Ramos (cell line): ENCODE results near the gene SESTD1.

Experiments
- in situ Hi-C: fragments of 300-500 bp; cut with MboI; formaldehyde crosslinking; loops from one replicate; pipeline ENCODE4 v1.14.3; 2022; ENCODE audit warnings: low sequenced_read_pairs; ENCODE audit not compliant: unreplicated experiment

The SESTD1 gene, protein sequence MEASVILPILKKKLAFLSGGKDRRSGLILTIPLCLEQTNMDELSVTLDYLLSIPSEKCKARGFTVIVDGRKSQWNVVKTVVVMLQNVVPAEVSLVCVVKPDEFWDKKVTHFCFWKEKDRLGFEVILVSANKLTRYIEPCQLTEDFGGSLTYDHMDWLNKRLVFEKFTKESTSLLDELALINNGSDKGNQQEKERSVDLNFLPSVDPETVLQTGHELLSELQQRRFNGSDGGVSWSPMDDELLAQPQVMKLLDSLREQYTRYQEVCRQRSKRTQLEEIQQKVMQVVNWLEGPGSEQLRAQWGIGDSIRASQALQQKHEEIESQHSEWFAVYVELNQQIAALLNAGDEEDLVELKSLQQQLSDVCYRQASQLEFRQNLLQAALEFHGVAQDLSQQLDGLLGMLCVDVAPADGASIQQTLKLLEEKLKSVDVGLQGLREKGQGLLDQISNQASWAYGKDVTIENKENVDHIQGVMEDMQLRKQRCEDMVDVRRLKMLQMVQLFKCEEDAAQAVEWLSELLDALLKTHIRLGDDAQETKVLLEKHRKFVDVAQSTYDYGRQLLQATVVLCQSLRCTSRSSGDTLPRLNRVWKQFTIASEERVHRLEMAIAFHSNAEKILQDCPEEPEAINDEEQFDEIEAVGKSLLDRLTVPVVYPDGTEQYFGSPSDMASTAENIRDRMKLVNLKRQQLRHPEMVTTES

DNA sequence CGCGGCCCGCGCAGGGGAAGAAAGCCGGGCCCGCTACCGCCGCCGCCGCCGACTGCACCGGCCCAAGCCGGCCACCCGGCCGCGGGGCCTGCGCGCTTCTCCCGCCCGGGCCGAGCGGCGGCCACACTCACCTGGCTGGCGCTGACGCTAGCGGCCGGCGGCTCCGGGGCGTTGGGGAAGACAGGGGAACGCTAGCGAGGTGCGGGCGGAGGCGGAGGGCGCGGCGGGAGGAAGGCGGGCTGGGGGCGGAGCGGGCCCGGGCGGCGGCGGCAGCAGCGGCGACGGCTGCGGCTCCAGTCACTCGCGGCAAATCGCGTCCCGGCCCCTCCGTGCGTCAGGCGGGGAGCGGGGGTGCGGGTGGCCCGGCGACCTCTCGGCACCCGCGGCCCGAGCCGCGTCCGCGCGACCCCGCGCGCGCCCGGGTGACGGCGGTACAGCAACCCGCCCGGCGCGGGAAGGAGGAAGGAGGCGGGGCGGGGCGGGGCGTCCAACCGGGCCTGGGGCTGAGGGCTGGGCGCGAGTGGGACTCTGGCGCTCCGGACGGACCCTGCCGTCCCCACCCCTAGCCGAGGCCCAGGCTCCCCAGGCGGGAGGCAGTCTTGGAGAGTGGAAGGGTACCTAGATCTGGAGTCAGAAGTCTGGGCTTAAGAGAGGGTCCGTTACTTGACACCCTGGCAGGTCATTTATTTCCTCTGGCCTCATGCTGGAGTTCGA is at the start of gene SESTD1:
Gene SESTD1 (minus strand): TSS at position 465 of the 714 bp plus-strand sequence. CDS start 72,991 bp downstream, outside the sequence.
- in situ Hi-C loops, result no loop called here

DNA sequence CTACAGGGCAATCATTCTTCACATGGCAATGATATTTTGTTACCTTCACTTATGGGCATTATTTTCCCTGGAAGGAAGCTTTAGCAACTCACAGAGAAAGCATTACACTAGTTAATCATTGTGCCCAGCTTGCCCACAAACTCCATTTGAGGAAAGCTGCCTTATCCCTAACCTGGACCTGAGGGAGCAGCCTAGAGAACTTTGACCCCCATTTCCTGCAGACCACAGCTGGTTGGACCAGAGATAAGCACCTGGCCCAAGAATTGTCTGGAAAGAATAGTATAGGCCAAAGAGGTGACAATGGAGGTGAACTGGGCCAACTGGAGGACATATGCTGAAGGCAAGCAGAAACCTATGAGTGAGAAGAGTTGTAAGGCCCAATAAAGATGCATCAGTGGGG is 48.4 kb upstream of the SESTD1 start:
- in situ Hi-C loops, result no loop called here

DNA sequence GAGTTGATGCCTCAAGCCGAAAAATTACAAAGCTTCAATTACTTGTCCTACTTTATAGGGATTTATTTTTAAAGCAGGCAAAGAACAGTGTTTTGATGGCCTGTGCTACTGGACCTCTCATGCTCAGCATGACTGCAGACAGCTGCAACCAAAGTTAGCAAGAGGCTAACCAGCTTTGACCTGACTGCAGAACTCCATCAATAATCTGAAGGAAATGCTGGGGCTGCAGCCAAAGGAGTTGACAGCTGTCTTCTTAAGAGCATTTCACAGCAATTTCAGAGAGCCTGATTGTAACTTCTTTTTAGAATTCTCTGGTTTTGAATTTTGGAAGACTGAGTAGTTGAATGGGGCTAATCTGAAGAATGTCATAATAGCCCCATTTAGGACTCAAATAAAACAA is 46.5 kb upstream of the SESTD1 start:
- in situ Hi-C loops, result no loop called here

DNA sequence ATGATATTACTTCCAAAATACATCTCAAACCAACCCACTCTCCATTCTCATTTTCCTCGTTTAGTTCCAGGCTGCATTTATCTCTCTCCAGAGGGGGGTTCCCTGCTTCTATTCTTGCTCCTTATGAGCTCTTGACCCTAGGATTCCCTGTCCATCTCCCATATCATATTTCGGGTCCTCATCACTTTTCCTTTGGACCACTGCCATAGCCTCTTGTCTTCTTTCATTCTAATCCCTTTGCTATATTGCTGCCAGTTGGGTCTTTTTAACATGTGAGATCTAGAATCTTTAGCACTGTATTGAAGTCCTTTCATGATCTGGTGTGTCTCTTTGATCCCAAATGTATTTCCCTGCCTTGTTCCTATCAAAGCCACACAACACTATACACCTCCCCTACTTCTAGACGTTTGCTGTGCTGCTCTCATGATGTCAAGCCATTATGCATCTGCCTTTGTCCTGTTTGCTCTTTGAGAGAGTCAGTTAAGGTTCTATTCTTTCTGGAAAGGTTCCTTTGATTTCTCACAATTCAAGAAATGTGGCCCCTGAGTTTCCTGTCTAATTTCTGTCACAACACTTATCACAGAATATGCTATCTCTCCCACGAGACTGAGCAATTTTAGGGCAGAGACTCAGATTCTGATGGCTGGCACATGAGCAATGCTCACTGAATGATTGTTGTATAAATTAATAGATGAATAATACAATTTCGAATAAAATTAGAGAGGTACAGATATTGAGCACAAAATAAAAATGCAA is 43.2 kb upstream of the SESTD1 start:
- in situ Hi-C loops, result no loop called here

DNA sequence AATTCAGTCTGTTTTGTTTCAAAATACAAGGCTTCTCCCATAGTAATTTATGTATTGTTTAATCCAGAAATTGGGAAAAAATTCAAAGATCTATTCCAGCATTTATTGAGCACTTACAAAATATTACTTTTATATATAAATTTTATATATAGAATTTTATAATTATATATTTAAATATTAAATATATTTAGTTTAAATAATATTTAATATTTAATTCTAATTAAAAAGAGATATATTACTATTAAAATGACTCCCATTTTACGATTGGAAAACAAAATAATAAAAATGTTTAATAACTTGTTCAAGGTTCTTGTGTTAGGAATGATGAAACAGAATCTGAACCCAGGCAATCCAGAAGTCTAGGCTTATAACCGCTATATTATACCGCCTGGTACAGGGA is 40.5 kb upstream of the SESTD1 start:
- in situ Hi-C loops, result no loop called here

DNA sequence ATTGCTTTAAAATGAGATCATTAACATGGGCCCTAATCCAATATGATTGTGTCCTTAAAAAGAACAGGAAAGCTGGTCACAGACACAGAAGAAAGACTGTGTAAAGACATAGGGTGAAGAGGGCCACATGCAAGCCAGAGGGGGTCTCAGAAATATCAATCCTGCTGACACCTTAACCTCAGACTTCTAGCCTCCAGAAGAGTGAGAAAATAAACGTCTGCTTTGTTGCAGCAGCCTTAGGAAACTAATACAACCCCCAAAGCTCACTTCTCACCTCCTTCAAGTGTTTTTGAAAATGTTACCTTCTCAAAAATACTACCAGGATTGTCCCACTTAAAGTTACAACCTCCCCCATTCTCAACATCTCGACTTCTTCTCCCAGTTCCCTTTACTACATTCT is 39.8 kb upstream of the SESTD1 start:
- in situ Hi-C loops, result no loop called here

DNA sequence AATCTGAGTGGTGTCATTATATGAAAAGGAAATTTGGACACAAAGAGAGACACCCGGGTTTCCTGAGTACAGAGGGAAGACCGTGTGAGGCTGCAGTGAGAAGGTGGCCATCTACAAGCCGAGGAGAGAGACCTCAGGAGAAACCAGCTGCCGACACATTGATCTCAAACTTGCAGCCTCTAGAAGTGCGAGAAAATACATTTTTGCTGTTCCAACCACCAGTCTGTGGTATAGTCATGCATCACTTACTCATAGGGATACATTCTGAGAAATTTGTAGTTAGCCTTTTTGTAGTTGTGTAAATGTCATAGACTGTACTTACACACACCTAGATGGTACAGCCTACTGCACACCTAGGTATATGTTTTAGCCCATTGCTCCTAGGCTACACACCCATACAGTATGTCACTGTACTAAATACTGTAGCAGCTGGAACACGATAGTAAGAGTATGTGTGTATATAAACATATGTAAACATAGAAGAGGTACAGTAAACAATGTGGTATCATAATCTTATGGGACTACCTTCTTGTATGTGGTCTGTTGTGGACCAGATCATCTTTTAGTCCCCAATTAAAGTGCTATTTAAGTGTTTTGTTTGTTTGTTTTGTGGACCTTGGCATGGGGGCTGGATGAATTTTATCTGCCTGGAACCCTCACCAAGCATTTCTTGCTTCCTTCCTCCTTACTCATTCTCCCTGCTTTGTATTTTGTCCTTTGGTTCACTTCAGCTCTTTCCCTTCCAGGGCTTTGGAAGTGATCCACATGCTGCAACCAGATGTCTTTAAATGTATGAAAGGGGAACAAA is 38.3 kb upstream of the SESTD1 start:
- in situ Hi-C loops, result no loop called here

DNA sequence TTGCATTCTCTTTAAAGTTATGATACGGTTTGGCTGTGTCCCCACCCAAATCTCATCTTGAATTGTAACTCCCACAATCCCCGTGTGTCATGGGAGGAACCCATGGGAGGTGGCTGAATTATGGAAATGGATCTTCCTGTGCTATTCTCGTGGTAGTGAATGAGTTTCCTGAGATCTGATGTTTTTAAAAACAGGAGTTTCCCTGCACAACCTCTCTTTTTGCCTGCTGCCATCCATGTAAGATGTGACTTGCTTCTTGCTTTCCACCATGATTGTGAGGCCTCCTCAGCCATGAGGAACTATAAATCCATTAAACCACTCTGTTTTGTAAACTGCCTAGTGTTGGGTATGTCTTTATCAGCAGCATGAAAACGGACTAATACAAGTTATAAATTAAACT is 37.5 kb upstream of the SESTD1 start:
- in situ Hi-C loops, result no loop called here

DNA sequence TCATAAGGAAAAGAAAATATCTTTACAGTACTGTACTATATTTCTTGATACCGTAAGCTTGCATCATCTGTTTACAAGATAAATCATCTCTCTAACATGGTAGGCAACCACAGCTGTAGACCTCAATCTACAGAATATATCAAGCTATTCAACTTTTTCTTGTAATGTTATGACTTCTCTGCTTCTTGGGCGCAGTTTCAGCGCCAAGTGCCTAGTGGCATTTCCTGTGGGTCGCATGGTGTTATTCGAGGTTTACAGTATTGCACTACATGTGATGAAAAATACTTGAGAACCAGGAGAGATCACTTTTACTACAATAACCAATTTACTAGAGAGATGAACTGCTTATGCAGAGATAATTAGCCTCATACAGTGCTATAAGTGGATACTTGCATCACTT is 34.0 kb upstream of the SESTD1 start:
- in situ Hi-C loops, result no loop called here

DNA sequence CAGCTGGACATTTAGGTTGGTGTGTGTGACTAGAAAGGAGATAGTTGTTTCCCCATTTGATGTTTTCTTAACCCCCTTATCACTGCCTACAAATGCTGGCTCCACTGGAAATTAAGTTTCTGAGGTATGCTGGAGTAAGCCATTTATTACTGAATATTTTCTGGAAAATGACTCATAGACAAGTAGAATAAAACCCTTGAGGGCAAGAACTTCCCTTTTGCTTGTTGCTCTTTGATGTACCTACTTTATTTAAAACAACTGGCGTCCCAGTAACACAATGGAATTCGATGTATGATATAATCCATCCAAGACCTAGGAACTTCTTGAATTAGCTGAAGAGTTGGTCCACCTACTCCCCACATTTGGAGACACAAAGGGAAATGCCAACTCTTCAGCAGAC is 33.3 kb upstream of the SESTD1 start:
- in situ Hi-C loops, result no loop called here

DNA sequence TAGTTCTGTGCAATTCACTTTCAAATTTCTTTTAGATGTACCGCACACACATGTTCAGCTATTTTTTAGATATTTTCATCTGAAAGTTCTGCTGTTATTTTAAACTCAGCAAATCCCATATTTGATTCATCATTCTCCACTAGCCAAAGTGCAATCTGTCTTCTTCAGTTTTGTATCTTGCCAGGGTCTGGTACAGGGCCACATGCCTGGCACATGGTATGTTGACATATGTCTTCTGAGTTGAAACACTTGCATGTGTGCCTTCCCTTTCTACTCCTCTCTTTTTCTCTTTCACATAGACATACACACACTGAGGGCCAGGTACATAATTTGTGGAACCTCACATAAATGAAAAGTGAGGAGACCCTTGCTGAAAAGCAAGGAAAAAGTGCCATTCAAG is 25.7 kb upstream of the SESTD1 start:
- in situ Hi-C loops, result no loop called here

DNA sequence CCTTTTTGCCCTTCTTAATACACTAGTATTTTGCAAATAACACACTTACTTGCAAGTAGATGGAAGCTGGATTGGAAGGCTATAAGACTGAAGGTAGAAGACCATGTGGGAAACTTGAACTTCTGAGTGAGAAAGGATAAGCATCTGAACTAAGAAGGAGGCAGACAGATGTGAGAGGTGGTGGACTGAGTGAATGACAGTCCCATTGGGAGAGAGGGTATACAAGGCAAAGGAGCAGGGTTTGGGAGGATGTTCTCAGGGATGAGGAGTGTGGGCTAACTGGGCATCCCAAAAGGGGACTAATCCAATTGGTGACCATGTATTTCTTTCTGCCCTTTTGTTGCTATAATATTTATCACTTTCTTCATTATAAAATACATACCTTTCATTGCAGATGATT is 20.4 kb upstream of the SESTD1 start:
- in situ Hi-C loops, result no loop called here

DNA sequence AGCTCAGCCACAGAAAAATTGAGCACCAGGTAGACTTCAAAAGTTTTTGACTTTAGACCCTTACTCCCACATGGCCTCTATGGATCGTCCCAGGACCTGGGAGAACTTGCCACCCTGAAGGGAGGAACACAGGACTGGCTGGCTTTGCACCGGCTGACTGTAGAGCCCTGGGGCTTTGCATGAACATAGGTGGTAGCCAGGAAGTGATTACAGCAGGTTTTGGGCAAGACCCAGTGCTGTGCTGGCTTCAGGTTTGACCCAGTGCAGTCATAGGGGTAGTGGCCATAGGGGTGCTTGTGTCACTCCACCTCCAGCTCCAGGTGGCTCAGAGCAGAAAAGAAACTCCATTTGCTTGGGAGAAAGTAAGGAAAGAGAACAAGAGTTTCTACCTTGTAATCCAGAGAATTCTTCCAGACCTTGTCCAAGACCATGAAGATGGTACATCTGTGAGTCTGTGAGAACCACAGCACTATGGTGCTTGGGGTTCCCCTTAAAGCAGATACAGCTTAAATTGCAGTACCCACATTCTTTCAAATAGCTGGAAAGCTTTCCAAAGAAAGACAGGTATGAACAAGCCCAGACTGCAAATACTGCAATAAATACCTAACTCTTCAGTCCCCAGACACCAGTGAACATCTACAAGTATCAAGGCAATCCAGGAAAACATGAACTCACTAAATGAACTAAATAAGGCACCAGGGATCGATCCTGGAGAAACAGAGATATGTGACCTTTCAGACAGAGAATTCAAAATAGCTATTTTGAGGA is 13.0 kb upstream of the SESTD1 start:
- in situ Hi-C loops, result no loop called here

DNA sequence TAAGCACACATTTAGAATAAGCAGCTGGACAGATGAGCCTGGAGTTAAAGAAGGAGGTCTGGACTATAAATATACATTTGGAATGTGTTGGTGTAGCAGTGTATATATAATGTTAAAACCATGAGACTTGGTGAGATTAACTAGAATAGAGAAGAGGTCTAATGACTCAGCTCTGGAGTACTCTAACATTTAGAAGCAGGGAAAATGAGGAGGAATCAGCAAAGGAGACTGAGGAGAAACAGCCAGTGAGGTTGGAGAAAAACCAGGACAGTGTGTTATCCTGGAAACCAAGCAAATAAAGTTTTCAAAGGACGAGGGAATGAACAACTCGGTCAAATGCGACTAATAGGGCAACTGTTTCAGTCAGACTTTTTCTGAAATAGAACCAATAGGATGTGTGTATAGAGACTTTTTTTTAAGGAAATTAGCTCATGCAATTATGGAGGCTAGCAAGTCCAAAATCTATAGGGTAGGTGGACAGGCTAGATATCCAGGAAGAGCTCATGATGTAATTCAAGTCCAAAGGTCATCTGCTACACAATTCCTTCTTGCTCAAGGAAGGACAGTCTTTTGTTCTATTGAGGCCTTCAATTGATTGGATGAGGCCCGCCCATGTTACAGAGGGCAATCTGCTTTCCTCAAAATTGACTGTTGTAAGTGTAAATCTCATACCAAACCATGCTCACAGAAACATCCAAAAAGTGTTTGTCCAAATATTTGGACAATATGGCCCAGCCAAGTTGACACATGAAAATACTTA is 10.8 kb upstream of the SESTD1 start:
- in situ Hi-C loops, result no loop called here

DNA sequence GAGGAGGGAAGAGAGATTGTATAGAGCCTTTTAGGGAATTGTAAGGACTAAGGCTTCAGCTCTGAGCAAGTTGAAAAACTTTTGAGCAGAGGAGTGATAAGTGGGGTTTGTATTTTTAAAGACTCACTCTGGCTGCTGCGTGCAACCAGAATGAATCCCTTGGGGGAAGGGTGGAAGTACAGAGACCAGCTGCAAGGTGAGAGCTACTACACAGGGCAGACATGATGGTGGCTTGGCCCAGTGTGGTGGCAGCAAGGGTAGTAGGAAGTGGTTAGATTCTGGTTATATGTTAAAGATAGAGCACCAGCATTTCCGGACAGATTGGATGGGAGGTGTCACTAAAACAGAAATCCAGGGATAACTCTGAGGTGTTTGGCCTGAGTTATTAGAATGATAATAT is 10.1 kb upstream of the SESTD1 start:
- in situ Hi-C loops, result no loop called here

DNA sequence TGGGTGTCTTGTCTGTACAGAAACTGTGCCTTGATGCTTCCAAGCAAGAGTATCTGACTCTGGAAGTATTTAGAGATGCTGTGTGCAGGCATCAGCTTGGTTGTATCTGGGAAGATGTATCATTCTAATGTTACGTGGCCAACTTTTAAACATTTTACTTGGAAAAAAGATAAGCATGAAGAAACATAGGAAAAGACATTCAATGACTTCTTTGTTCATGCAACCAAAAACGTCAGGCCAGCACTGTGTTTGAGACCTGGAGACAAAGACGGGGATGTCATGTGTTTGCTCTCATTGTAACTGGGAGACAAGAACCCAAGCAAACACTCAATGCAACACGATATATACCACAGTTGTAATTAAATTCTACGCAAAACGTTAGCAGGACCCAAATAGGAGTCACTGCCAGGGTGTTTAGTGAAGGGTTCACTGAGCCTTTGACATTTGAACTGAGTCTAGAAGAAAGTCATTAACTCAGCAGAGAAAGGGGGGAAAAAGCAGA is 8.9 kb upstream of the SESTD1 start:
- in situ Hi-C loops, result no loop called here

DNA sequence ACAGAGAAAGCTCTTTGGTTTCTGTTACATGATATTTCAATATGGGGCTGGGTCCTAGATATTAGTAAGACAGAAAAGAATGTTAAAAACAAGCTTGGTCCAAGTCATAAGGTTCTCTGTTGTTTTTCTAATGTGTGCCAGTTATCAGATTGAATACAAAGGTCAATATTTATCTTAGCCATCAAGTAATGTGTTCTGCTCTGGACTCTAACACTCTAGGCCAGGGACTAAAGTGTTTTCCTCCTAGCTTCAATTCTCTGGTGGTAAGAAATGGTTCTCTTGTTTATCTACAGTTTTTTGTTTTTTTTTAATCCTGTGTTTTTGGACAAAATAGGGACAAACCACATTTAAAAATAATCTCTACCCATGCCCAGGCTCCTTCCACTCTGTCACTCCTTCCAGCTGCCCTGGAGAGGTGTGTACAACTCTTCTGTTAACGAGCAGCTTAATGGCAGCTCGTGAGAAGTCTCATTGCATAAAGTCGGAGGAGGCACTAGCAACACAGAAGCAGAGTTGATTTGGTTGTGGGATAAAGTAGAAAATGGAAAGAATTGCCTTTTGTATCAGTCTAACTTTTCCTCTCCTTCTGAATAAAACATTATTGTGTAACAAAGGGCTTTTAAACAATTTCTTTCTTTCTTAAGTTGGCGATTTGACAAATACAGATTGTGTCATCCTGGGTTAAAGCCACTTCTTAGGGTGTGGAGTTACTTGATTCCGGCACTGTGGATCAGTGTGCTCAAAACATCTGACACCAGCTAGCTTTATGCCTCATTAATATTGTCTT is 8.0 kb upstream of the SESTD1 start:
- in situ Hi-C loops, result no loop called here
